Chondrocyte (in vitro differentiated cells): ENCODE data around the gene ABCF1. TPM values are rescaled to one million over a fixed set of nuclear protein-coding genes. Genes with fewer than 3 reads are reported as not detected.
A peak's percentile ranks its signal among the peaks of the same experiment; 100 is the strongest.

ENCODE experiments used
- DNase-seq: peaks from one replicate; pipeline ENCODE4 v3.0.0; 2021; ENCODE audit warnings: mixed read lengths, low spot score
- H3K27ac Mint-ChIP-seq: one replicate; pipeline ENCODE4 v1.8.0; 2021; ENCODE audit warnings: mild to moderate bottlenecking, moderate library complexity, mixed read lengths; ENCODE audit not compliant: unreplicated experiment
- H3K27me3 Mint-ChIP-seq: 2 replicates; pipeline ENCODE4 v1.8.0; 2021; ENCODE audit warnings: low read depth, mixed read lengths
- H3K36me3 Mint-ChIP-seq: 2 replicates; pipeline ENCODE4 v1.8.0; 2021; ENCODE audit warnings: low read depth, mixed read lengths
- H3K4me1 Mint-ChIP-seq: 2 replicates; pipeline ENCODE4 v1.8.0; 2021; ENCODE audit warnings: low read depth, mild to moderate bottlenecking, mixed read lengths
- H3K4me3 Mint-ChIP-seq: one replicate; pipeline ENCODE4 v1.8.0; 2021; ENCODE audit warnings: mild to moderate bottlenecking, moderate library complexity, mixed read lengths; ENCODE audit not compliant: unreplicated experiment
- H3K9me3 Mint-ChIP-seq: 2 replicates; pipeline ENCODE4 v1.8.0; 2021; ENCODE audit warnings: low read depth, mixed read lengths
- total RNA-seq: library from RNA; stranded (reverse); gene quantifications from 3 replicates; pipeline ENCODE4 v1.2.1, GENCODE V29; 2021
- TF ChIP-seq, protein P1 (sequence below): fragments of 200-600 bp; sonication (generic); IDR thresholded peaks from 2 replicates; pipeline ENCODE4 v1.5.0; 2021; ENCODE audit warnings: antibody characterized with exemption, mild to moderate bottlenecking, moderate library complexity

ABCF1 gene
- total RNA-seq, 1 donor from 2014 or later = 53.0 TPM

DNA sequence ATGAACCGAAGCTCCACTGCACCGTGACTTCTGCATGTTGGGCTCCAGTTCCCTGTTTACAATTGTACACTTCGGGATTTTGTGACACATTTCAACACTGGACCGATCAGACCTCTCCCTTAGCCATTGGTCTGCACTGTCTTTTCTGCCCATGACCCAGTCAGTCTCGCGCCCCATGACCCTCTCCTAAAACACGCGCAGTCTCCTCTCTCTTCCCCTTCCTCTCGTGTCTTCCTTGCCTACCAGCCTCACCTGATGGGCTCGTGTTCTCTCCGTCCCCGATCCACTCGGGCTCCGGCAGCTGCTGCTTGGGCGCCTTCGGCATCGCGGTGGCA lies 535 bp upstream of the ABCF1 start:
- no peak for DNase-seq
- H3K27me3 Mint-ChIP-seq = no peaks in the 10 kb centered on the region
- peak overlapping the region; percentile 100 for H3K27ac Mint-ChIP-seq
- H3K9me3 Mint-ChIP-seq = no peaks in the 10 kb centered on the region
- H3K4me3 Mint-ChIP-seq = peak overlapping the region; percentile 99
- H3K4me1 Mint-ChIP-seq = peaks cover 40% of the 10 kb centered on the region
- TF ChIP-seq, protein P1, sequence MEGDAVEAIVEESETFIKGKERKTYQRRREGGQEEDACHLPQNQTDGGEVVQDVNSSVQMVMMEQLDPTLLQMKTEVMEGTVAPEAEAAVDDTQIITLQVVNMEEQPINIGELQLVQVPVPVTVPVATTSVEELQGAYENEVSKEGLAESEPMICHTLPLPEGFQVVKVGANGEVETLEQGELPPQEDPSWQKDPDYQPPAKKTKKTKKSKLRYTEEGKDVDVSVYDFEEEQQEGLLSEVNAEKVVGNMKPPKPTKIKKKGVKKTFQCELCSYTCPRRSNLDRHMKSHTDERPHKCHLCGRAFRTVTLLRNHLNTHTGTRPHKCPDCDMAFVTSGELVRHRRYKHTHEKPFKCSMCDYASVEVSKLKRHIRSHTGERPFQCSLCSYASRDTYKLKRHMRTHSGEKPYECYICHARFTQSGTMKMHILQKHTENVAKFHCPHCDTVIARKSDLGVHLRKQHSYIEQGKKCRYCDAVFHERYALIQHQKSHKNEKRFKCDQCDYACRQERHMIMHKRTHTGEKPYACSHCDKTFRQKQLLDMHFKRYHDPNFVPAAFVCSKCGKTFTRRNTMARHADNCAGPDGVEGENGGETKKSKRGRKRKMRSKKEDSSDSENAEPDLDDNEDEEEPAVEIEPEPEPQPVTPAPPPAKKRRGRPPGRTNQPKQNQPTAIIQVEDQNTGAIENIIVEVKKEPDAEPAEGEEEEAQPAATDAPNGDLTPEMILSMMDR = no peak
- H3K36me3 Mint-ChIP-seq = no peaks in the 10 kb centered on the region

DNA sequence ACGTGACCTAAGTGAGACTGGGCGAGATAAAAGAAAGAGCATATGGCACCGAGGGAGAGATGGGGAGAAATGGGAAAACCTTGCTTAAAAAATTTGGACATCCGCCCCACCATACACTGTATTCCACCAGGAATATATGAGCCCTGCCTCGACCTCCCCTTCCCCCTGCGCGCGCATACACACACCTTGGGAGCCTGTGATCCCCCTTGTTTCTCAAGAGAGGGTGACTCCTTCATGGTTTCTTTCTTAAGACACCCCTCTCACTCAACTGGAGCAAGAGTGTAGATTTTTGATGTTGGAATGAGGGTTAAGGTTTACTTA lies 480 bp downstream of the ABCF1 start:
- H3K27me3 Mint-ChIP-seq = no peaks in the 10 kb centered on the region
- H3K27ac Mint-ChIP-seq = peak overlapping the region; percentile 100
- peaks cover 3% of the 10 kb centered on the region for H3K36me3 Mint-ChIP-seq
- H3K4me1 Mint-ChIP-seq = peaks cover 40% of the 10 kb centered on the region
- DNase-seq = no peak
- no peaks in the 10 kb centered on the region for H3K9me3 Mint-ChIP-seq
- TF ChIP-seq, protein P1 = no peak
- peak overlapping the region; percentile 99 for H3K4me3 Mint-ChIP-seq

- Mint-ChIP-seq H3K4me3 (peak overlapping the region; percentile 99), H3K9me3 (no peaks in the 10 kb centered on the region), H3K4me1 (peaks cover 40% of the 10 kb centered on the region), H3K27ac (peak overlapping the region; percentile 100), H3K36me3 (peaks cover 4% of the 10 kb centered on the region), H3K27me3 (no peaks in the 10 kb centered on the region)
- TF ChIP-seq, protein P1 = no peak
- DNase-seq = no peak
Observed at GRCh38 chr6:30572148-30572547, 906 bp downstream of the ABCF1 start.

- H3K4me3 Mint-ChIP-seq = no peak overlapping the region
- no peaks in the 10 kb centered on the region for H3K9me3 Mint-ChIP-seq
- TF ChIP-seq, protein P1 = no peak
- peak overlapping the region; percentile 9 for H3K27ac Mint-ChIP-seq
- no peaks in the 10 kb centered on the region for H3K27me3 Mint-ChIP-seq
- DNase-seq = no peak
- peaks cover 40% of the 10 kb centered on the region for H3K4me1 Mint-ChIP-seq
- H3K36me3 Mint-ChIP-seq = peaks cover 13% of the 10 kb centered on the region
Observed at GRCh38 chr6:30573113-30573512, 1.9 kb downstream of the ABCF1 start.

GRCh38 chr6:30578051-30578450 lies 6.8 kb downstream of the ABCF1 start:
- H3K9me3 Mint-ChIP-seq = no peaks in the 10 kb centered on the region
- no peak overlapping the region for H3K27ac Mint-ChIP-seq
- TF ChIP-seq, protein P1 = no peak
- no peak for DNase-seq
- H3K4me3 Mint-ChIP-seq = no peak overlapping the region
- no peaks in the 10 kb centered on the region for H3K27me3 Mint-ChIP-seq
- H3K4me1 Mint-ChIP-seq = peaks cover 7% of the 10 kb centered on the region
- H3K36me3 Mint-ChIP-seq = peaks cover 43% of the 10 kb centered on the region
